Trophoblast cell (in vitro differentiated cells and primary cell): ENCODE data around the gene TRIM14.

Experiments used
- DNase-seq, 2 donors: peaks; one replicate each; pipeline ENCODE4 v3.0.0-alpha.2; 2016
- H2AFZ ChIP-seq: 2 replicates; pipeline ENCODE4 v1.6.1; 2013; ENCODE audit warnings: low read length, moderate library complexity, mild to moderate bottlenecking; ENCODE audit not compliant: insufficient read depth, poor library complexity
- H2AK5ac ChIP-seq: 2 replicates; pipeline ENCODE4 v1.6.1; 2013; ENCODE audit warnings: mild to moderate bottlenecking, low read length
- H2BK120ac ChIP-seq: 2 replicates; pipeline ENCODE4 v1.6.1; 2013; ENCODE audit warnings: low read length, mild to moderate bottlenecking, moderate library complexity; ENCODE audit not compliant: insufficient read depth, poor library complexity
- H2BK12ac ChIP-seq: 2 replicates; pipeline ENCODE4 v1.6.1; 2013; ENCODE audit warnings: mild to moderate bottlenecking, low read length, moderate library complexity
- H2BK5ac ChIP-seq: 2 replicates; pipeline ENCODE4 v1.6.1; 2013; ENCODE audit warnings: low read length, low read depth, moderate library complexity, mild to moderate bottlenecking; ENCODE audit not compliant: poor library complexity
- H3K14ac ChIP-seq: 2 replicates; pipeline ENCODE4 v1.6.1; 2013; ENCODE audit warnings: mild to moderate bottlenecking, low read length
- H3K18ac ChIP-seq: 2 replicates; pipeline ENCODE4 v1.6.1; 2013; ENCODE audit warnings: mild to moderate bottlenecking, low read length
- H3K23ac ChIP-seq: 2 replicates; pipeline ENCODE4 v1.6.1; 2013; ENCODE audit warnings: low read length
- H3K27ac ChIP-seq: 2 replicates; pipeline ENCODE4 v1.5.1; 2013; ENCODE audit warnings: low read depth, mild to moderate bottlenecking, inconsistent platforms, low read length, moderate library complexity
- H3K27me3 ChIP-seq: 2 replicates; pipeline ENCODE4 v1.6.1; 2013; ENCODE audit warnings: inconsistent platforms, mild to moderate bottlenecking, low read length, moderate library complexity; ENCODE audit not compliant: insufficient read depth
- H3K36me3 ChIP-seq, 2 experiments: 1 replicate in 1 of 2; 2 replicates in 1 of 2; pipeline ENCODE4 v1.6.1; 2013; ENCODE audit warnings: low read length in 2 of 2, mild to moderate bottlenecking in 2 of 2, moderate library complexity in 1 of 2; ENCODE audit not compliant: insufficient read depth in 2 of 2, control insufficient read depth in 1 of 2
- H3K4ac ChIP-seq: 2 replicates; pipeline ENCODE4 v1.6.1; 2013; ENCODE audit warnings: low read depth, mild to moderate bottlenecking, low read length, moderate library complexity
- H3K4me1 ChIP-seq, 2 experiments: 1 replicate in 1 of 2; 2 replicates in 1 of 2; pipeline ENCODE4 v1.6.1; 2013; ENCODE audit warnings: low read length in 2 of 2, mild to moderate bottlenecking in 2 of 2, moderate library complexity in 1 of 2; ENCODE audit not compliant: insufficient read depth in 2 of 2, control insufficient read depth in 1 of 2
- H3K4me2 ChIP-seq: 2 replicates; pipeline ENCODE4 v1.6.1; 2013; ENCODE audit warnings: inconsistent platforms, mild to moderate bottlenecking, low read length, moderate library complexity
- H3K4me3 ChIP-seq: 2 replicates; pipeline ENCODE4 v1.5.1; 2013; ENCODE audit warnings: mild to moderate bottlenecking, low read depth, low read length, inconsistent platforms
- H3K79me1 ChIP-seq: one replicate; pipeline ENCODE4 v1.6.1; 2013; ENCODE audit warnings: low read length
- H3K79me2 ChIP-seq: 2 replicates; pipeline ENCODE4 v1.6.1; 2013; ENCODE audit warnings: low read length, mild to moderate bottlenecking; ENCODE audit not compliant: control insufficient read depth, insufficient read depth, poor library complexity
- H3K9ac ChIP-seq: 2 replicates; pipeline ENCODE4 v1.6.1; 2013; ENCODE audit warnings: mild to moderate bottlenecking, low read length
- H3K9me3 ChIP-seq: 2 replicates; pipeline ENCODE4 v1.6.1; 2013; ENCODE audit warnings: low read depth, mild to moderate bottlenecking, control low read depth, inconsistent platforms, low read length; ENCODE audit not compliant: insufficient read depth
- H4K12ac ChIP-seq: 2 replicates; pipeline ENCODE4 v1.6.1; 2013; ENCODE audit warnings: low read depth, mild to moderate bottlenecking, low read length, moderate library complexity
- H4K8ac ChIP-seq: 2 replicates; pipeline ENCODE4 v1.6.1; 2013; ENCODE audit warnings: low read depth, mild to moderate bottlenecking, low read length, moderate library complexity
- H4K91ac ChIP-seq: one replicate; pipeline ENCODE4 v1.6.1; 2013; ENCODE audit warnings: low read depth, mild to moderate bottlenecking, low read length, moderate library complexity
- WGBS: extraction: QIAGEN DNeasy Blood & Tissue Kit; methylation state at CpG from one replicate; pipeline ENCODE4 v1.1.7; 2013; ENCODE audit warnings: missing lambda C conversion rate; ENCODE audit not compliant: insufficient read length, insufficient coverage; ENCODE audit errors: extremely low coverage; 5-methylcytosine and 5-hydroxymethylcytosine counted together

The TRIM14 gene

DNA sequence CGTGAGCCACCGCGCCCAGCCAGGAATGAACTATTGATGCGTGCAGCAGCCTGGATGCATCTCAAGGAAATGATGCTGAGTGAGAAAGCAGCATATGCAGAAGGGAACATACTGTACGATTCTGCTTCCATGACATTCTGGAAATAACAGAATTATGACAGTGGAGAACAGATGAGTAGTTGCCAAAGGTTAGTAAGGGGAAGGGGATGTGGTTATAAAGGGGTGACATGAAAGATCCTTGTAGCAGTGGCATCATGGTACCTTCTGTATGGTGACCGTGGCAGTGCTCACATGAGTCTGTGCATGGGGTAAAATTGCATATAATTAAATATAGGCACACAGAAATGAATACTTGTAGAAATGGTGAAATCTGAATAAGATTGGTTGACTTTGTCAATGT lies 49.5 kb downstream of the TRIM14 start:
- Histone ChIP-seq H3K4ac (no peak overlapping the region), H3K9me3 (peaks cover 2% of the 10 kb centered on the region), H3K79me2 (no peaks in the 10 kb centered on the region), H2BK120ac (no peak overlapping the region), H3K18ac (no peak overlapping the region), H4K91ac (no peak overlapping the region), H3K14ac (no peak overlapping the region), H3K79me1 (peaks cover under 1% of the 10 kb centered on the region), H3K27me3 (no peaks in the 10 kb centered on the region), H2AFZ (no peak overlapping the region), H3K4me2 (no peak overlapping the region), H3K27ac (no peak overlapping the region), H3K23ac (no peak overlapping the region), H3K9ac (no peak overlapping the region), H4K8ac (no peak overlapping the region), H3K36me3 (peaks cover 2 to 15% of the 10 kb centered on the region in 2 experiments), H3K4me1 (no peaks in the 10 kb centered on the region), H4K12ac (no peak overlapping the region), H2BK12ac (no peak overlapping the region), H2AK5ac (no peak overlapping the region), H2BK5ac (no peak overlapping the region), H3K4me3 (no peak overlapping the region)
- no peak for DNase-seq
- WGBS = no CpG with 5 or more reads among the region's 6 CpGs

DNA sequence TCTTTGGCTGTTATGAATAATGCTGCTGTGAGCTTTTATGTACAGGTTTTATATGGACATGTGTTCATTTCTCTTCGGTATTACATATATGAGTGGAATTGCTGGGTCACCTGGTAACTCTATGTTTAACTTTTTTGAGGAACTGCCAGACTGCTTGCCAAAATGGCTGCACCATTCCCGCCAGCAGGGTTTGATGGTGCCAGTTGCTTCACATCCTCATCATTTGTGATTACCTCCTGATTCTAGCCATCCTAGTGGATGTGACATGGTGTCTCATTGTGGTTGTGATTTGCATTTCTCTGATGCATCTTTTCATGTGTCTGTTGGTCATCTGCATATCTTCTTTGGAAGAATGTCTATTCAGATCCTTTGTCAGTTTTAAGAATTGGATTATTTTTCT lies 51.8 kb downstream of the TRIM14 start:
- no CpG with 5 or more reads among the region's 2 CpGs for WGBS
- no peak overlapping the region for H2AFZ ChIP-seq

DNA sequence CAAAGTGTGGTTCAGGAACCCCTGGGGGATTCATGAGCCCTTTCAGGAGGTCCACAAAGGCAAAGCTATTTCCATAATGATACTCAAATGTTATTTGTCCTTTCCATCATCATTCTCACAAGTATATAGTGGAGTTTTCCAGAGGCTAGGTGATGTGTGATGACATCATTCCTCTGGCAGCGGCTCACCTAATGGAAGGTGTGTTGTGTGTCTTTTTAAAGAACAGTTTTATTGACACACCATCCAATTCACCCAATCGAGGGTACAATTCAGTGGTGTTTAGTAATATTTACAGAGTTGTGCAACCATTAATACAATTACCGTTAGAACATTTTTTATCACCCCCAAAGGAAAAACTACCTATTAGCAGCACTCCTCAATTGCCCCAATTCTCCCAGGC lies 52.8 kb downstream of the TRIM14 start:
- no peak overlapping the region for H2BK5ac ChIP-seq
- H3K9me3 ChIP-seq = no peaks in the 10 kb centered on the region

More for the DNA sequence above, 51.8 kb downstream of the TRIM14 start:
- no peaks in the 10 kb centered on the region for H3K79me1 ChIP-seq
- H3K14ac ChIP-seq = no peak overlapping the region
- H4K12ac ChIP-seq = no peak overlapping the region
- DNase-seq = no peak
- H3K23ac ChIP-seq = no peak overlapping the region
- no peak overlapping the region for H3K27ac ChIP-seq
- H3K9ac ChIP-seq = no peak overlapping the region
- H3K79me2 ChIP-seq = no peaks in the 10 kb centered on the region
- H3K4me3 ChIP-seq = no peak overlapping the region
- peaks cover 14 to 27% of the 10 kb centered on the region in 2 experiments for H3K36me3 ChIP-seq
- H3K9me3 ChIP-seq = peaks cover 2% of the 10 kb centered on the region
- no peak overlapping the region for H2BK12ac ChIP-seq
- no peak overlapping the region for H2AK5ac ChIP-seq
- no peak overlapping the region for H2BK120ac ChIP-seq
- H4K91ac ChIP-seq = no peak overlapping the region
- no peak overlapping the region for H4K8ac ChIP-seq
- H3K18ac ChIP-seq = no peak overlapping the region
- H3K4me2 ChIP-seq = no peak overlapping the region
- no peak overlapping the region for H2BK5ac ChIP-seq
- H3K4me1 ChIP-seq = no peaks in the 10 kb centered on the region
- no peak overlapping the region for H3K4ac ChIP-seq
- H3K27me3 ChIP-seq = no peaks in the 10 kb centered on the region

DNA sequence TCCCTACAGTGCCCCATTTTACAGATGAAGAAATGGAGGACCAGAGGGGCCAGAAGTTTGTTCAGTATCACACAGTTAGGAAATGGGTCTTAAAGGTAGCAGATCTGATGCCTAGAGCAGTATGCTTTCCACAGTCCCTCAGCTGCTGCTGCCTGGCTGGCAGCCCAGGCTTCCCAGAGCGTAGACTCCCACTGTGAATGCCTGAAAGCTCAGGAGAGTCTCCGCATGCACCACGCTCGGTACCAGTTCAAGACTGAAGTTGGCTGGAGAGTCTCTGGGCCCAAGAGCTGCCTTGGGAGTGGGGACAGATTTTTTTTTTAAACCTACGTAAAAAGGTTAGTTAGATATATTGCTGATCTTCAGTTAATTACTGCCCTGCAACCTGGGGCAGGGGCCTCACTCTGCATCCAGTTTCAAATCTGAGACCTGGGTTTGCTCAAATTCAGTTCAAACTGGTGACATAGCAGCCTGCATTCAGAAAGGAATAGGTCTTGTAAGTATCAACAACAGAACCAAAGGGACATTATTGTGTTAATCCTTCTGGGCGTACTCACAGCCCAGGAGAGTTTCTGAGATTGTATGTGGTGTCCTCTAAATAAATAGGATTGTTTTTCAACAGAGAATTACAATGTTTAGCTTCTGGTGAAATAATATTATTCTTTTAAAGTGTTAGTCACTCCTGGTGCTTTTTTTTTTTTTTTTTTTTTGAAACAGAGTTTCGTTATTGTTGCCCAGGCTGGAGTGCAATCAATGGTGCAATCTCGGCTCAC lies 54.2 kb downstream of the TRIM14 start:
- Histone ChIP-seq H3K36me3 (peaks cover 22 to 28% of the 10 kb centered on the region in 2 experiments), H3K4me3 (no peak overlapping the region), H2BK120ac (no peak overlapping the region), H3K27ac (no peak overlapping the region), H3K9me3 (no peaks in the 10 kb centered on the region), H2BK12ac (no peak overlapping the region), H3K9ac (no peak overlapping the region), H2BK5ac (no peak overlapping the region), H3K4me2 (no peak overlapping the region), H2AK5ac (no peak overlapping the region), H2AFZ (no peak overlapping the region), H3K79me2 (no peaks in the 10 kb centered on the region), H3K14ac (no peak overlapping the region), H4K91ac (no peak overlapping the region), H3K23ac (no peak overlapping the region), H3K18ac (no peak overlapping the region), H3K27me3 (no peaks in the 10 kb centered on the region), H3K4ac (no peak overlapping the region), H3K79me1 (no peaks in the 10 kb centered on the region), H4K12ac (no peak overlapping the region), H4K8ac (no peak overlapping the region), H3K4me1 (no peaks in the 10 kb centered on the region)
- WGBS = no CpG with 5 or more reads among the region's 8 CpGs
- no peak for DNase-seq

More for the DNA sequence above, 52.8 kb downstream of the TRIM14 start:
- Histone ChIP-seq H2AK5ac (no peak overlapping the region), H4K12ac (no peak overlapping the region), H3K36me3 (peaks cover 18 to 26% of the 10 kb centered on the region in 2 experiments), H3K14ac (no peak overlapping the region), H2BK120ac (no peak overlapping the region), H3K27ac (no peak overlapping the region), H4K91ac (no peak overlapping the region), H3K23ac (no peak overlapping the region), H3K27me3 (no peaks in the 10 kb centered on the region), H3K9ac (no peak overlapping the region), H3K18ac (no peak overlapping the region), H2BK12ac (no peak overlapping the region), H3K79me1 (no peaks in the 10 kb centered on the region), H3K79me2 (no peaks in the 10 kb centered on the region), H4K8ac (no peak overlapping the region), H2AFZ (no peak overlapping the region), H3K4me1 (no peaks in the 10 kb centered on the region), H3K4ac (no peak overlapping the region), H3K4me2 (no peak overlapping the region), H3K4me3 (no peak overlapping the region)
- DNase-seq = no peak
- no CpG with 5 or more reads among the region's 3 CpGs for WGBS
